ENCODE results near the gene MYO1G. TPM values are rescaled to one million over a fixed set of nuclear protein-coding genes. Genes with fewer than 3 reads are reported as not detected.
A peak's percentile ranks its signal among the peaks of the same experiment; 100 is the strongest.

The MYO1G gene
- total and polyA plus RNA-seq, 9 of the 15 experiments (the other 6 are each of a cell fraction or from before 2014, with no cell fraction given) = 0.03 to 0.62 (median 0.13) TPM; not detected in 1

DNA sequence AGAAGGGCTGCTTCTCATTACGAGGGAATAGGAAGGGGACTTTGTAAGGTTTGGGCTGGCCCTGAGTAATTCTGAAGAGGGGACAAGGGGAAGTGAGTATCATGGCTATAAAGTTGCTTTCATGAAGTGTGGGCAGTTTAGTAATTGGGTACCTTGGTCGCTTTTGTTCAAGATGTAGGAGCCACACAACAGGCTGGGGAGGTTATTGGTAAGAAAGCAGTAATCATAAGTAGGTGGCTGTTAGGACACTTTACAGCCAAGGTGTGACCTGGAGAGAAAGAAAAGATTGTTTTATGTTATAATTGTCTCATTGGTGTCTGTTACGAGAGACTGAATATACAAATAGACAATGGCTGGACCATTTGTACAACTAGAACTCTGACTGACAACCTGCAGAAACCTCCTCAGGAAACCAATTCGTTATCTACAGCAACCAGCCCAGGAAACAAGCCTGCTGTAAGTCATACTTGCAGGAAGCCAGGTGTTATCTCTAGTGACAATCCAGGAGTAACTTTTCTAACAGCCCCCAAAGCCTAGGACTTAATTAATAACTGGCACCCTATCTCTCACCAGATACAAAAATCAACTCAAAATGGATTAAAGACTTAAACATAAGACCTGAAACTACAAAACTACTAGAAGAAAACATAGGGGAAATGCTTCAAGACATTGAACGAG is 16.2 kb upstream of the MYO1G start (continued):
- TF ChIP-seq, protein P1, sequence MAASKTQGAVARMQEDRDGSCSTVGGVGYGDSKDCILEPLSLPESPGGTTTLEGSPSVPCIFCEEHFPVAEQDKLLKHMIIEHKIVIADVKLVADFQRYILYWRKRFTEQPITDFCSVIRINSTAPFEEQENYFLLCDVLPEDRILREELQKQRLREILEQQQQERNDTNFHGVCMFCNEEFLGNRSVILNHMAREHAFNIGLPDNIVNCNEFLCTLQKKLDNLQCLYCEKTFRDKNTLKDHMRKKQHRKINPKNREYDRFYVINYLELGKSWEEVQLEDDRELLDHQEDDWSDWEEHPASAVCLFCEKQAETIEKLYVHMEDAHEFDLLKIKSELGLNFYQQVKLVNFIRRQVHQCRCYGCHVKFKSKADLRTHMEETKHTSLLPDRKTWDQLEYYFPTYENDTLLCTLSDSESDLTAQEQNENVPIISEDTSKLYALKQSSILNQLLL (CRISPR knock-in tag; IDR thresholded peaks at IDR 0.05; ENCODE audit: borderline replicate concordance) = no peak
- TF ChIP-seq KHSRP (IDR thresholded peaks at IDR 0.05) (peak; percentile 54), MBD2 (IDR thresholded peaks at IDR 0.05; ENCODE audit: borderline replicate concordance, low read depth) (peak; percentile 87), ZNF584 (CRISPR knock-in tag; IDR thresholded peaks at IDR 0.05; ENCODE audit: low read depth) (no peak; the same call in 1 of the 2 replicates), MCM2 (IDR thresholded peaks at IDR 0.05; ENCODE audit: low read depth) (no peak), POLR2G (IDR thresholded peaks at IDR 0.05; ENCODE audit: low read depth, low read length) (no peak), PHF20 (IDR thresholded peaks at IDR 0.05; ENCODE audit: partially characterized antibody) (no peak)
- TF ChIP-seq, protein P2, sequence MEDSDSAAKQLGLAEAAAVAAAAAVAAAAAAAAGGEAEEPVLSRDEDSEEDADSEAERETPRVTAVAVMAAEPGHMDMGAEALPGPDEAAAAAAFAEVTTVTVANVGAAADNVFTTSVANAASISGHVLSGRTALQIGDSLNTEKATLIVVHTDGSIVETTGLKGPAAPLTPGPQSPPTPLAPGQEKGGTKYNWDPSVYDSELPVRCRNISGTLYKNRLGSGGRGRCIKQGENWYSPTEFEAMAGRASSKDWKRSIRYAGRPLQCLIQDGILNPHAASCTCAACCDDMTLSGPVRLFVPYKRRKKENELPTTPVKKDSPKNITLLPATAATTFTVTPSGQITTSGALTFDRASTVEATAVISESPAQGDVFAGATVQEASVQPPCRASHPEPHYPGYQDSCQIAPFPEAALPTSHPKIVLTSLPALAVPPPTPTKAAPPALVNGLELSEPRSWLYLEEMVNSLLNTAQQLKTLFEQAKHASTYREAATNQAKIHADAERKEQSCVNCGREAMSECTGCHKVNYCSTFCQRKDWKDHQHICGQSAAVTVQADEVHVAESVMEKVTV (CRISPR knock-in tag; IDR thresholded peaks at IDR 0.05) = no peak; the same call in 1 of the 2 replicates
- TF ChIP-seq, protein P3, sequence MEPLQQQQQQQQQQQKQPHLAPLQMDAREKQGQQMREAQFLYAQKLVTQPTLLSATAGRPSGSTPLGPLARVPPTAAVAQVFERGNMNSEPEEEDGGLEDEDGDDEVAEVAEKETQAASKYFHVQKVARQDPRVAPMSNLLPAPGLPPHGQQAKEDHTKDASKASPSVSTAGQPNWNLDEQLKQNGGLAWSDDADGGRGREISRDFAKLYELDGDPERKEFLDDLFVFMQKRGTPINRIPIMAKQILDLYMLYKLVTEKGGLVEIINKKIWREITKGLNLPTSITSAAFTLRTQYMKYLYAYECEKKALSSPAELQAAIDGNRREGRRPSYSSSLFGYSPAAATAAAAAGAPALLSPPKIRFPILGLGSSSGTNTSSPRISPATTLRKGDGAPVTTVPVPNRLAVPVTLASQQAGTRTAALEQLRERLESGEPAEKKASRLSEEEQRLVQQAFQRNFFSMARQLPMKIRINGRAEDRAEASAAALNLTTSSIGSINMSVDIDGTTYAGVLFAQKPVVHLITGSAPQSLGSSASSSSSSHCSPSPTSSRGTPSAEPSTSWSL (CRISPR knock-in tag; IDR thresholded peaks at IDR 0.05; ENCODE audit: borderline replicate concordance) = no peak
- TF ChIP-seq, protein P4, sequence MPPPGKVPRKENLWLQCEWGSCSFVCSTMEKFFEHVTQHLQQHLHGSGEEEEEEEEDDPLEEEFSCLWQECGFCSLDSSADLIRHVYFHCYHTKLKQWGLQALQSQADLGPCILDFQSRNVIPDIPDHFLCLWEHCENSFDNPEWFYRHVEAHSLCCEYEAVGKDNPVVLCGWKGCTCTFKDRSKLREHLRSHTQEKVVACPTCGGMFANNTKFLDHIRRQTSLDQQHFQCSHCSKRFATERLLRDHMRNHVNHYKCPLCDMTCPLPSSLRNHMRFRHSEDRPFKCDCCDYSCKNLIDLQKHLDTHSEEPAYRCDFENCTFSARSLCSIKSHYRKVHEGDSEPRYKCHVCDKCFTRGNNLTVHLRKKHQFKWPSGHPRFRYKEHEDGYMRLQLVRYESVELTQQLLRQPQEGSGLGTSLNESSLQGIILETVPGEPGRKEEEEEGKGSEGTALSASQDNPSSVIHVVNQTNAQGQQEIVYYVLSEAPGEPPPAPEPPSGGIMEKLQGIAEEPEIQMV (tag; conservative IDR thresholded peaks at IDR 0.05; ENCODE audit: low read depth) = no peak
- TF ChIP-seq, protein P5, sequence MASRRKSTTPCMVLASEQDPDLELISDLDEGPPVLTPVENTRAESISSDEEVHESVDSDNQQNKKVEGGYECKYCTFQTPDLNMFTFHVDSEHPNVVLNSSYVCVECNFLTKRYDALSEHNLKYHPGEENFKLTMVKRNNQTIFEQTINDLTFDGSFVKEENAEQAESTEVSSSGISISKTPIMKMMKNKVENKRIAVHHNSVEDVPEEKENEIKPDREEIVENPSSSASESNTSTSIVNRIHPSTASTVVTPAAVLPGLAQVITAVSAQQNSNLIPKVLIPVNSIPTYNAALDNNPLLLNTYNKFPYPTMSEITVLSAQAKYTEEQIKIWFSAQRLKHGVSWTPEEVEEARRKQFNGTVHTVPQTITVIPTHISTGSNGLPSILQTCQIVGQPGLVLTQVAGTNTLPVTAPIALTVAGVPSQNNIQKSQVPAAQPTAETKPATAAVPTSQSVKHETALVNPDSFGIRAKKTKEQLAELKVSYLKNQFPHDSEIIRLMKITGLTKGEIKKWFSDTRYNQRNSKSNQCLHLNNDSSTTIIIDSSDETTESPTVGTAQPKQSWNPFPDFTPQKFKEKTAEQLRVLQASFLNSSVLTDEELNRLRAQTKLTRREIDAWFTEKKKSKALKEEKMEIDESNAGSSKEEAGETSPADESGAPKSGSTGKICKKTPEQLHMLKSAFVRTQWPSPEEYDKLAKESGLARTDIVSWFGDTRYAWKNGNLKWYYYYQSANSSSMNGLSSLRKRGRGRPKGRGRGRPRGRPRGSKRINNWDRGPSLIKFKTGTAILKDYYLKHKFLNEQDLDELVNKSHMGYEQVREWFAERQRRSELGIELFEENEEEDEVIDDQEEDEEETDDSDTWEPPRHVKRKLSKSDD (conservative IDR thresholded peaks at IDR 0.05; ENCODE audit: low read length) = no peak
- TF ChIP-seq, protein P6, sequence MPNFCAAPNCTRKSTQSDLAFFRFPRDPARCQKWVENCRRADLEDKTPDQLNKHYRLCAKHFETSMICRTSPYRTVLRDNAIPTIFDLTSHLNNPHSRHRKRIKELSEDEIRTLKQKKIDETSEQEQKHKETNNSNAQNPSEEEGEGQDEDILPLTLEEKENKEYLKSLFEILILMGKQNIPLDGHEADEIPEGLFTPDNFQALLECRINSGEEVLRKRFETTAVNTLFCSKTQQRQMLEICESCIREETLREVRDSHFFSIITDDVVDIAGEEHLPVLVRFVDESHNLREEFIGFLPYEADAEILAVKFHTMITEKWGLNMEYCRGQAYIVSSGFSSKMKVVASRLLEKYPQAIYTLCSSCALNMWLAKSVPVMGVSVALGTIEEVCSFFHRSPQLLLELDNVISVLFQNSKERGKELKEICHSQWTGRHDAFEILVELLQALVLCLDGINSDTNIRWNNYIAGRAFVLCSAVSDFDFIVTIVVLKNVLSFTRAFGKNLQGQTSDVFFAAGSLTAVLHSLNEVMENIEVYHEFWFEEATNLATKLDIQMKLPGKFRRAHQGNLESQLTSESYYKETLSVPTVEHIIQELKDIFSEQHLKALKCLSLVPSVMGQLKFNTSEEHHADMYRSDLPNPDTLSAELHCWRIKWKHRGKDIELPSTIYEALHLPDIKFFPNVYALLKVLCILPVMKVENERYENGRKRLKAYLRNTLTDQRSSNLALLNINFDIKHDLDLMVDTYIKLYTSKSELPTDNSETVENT (CRISPR knock-in tag; IDR thresholded peaks at IDR 0.05) = no peak
- TF ChIP-seq, protein P7, sequence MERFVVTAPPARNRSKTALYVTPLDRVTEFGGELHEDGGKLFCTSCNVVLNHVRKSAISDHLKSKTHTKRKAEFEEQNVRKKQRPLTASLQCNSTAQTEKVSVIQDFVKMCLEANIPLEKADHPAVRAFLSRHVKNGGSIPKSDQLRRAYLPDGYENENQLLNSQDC (CRISPR knock-in tag; IDR thresholded peaks at IDR 0.05) = no peak
